Measurements from ENCODE around the gene GIGYF2. TPM values are rescaled to one million over a fixed set of nuclear protein-coding genes. Genes with fewer than 3 reads are reported as not detected.
"Not testable (repeated sequence)": the region's sequence is repeated elsewhere in the genome, so short reads cannot be mapped to it uniquely, and the experiment has no call there.

GIGYF2 gene
- total RNA-seq, 1 experiment from 2014 or later: 26.7 TPM

GRCh38 chr2:232898592-232899543 is 201.7 kb downstream of the GIGYF2 start:
- no peak for DNase-seq (ENCODE audit: low spot score)
- in situ Hi-C loops (cut with HindIII; ENCODE audit: low sequenced_read_pairs): no loop called here

DNA sequence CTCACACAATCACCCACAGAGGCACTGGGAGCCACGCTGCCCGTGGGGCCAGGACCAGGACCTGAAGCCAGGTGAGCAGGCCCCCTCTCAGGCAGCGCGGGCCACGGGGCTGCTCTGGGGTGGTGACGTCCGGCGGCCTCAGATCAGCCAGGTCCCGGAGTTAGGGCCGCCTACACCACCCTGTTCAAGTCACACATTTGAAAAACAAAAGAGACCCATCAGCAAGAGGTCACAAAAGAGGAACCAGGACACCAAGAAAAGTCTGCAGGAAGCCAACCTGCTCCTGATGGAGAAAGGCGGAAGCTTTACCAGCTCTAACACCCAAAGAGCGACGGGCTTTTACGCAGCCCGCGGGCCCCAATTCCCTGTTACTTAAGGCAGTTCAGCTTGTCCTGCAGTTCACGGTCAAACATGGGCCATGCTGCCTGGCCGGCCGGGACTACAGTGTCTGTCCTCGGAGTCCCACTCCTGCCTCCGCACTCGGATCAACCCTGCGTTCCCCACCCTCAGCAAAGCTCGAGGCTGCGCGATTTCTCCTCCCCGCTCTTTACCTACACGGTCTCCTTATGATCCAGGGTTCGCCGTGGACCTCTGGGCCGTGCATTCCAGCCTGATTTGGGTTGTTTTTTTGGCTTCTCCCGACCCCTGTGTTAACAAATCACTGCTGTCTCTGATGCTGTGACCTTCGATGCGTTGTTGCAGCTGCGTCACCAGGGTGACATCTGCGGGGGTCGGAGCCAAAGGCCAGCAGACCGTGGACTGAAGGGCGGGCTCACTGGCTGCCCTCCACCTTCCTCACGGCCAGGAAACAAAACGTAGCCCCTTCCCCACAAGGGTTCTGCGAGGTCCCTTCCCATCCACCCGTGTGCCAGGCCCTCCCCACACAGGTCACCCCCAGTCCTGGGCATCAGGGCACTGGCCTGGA is 203.9 kb downstream of the GIGYF2 start:
- no peak for DNase-seq (ENCODE audit: low spot score)
- in situ Hi-C loops (cut with HindIII; ENCODE audit: low sequenced_read_pairs): no loop called here

GRCh38 chr2:232901736-232902578 is 204.8 kb downstream of the GIGYF2 start:
- DNase-seq (ENCODE audit: low spot score): no peak
- in situ Hi-C loops (cut with HindIII; ENCODE audit: low sequenced_read_pairs): no loop called here

DNA sequence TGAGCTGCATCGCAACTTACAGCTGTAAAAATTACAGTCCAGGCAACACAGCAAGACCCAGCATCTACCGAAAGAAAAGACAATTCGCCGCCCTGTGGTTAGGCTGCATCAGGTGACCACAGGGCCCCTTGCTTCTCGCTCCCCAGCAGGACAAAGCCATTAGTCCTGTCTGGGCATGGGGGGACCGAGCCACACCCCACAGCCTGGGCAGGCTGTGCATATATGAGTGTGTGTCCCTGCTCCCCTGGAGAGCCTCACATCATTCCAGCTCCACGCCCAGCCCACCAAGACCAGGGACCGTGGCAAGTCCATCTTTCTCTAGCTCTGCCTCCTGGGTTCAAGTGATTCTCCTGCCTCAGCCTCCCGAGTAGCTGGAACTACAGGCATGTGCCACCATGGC is 206.9 kb downstream of the GIGYF2 start:
- in situ Hi-C loops (cut with HindIII; ENCODE audit: low sequenced_read_pairs): no loop called here

GRCh38 chr2:232906867-232907717 is 210.0 kb downstream of the GIGYF2 start:
- in situ Hi-C loops (cut with HindIII; ENCODE audit: low sequenced_read_pairs); DNase-seq (ENCODE audit: low spot score): not testable (repeated sequence)

More for the DNA sequence above, 206.9 kb downstream of the GIGYF2 start:
- DNase-seq (ENCODE audit: low spot score): no peak

GRCh38 chr2:232907718-232908085 is 210.6 kb downstream of the GIGYF2 start:
- in situ Hi-C loops (cut with HindIII; ENCODE audit: low sequenced_read_pairs); DNase-seq (ENCODE audit: low spot score): not testable (repeated sequence)

DNA sequence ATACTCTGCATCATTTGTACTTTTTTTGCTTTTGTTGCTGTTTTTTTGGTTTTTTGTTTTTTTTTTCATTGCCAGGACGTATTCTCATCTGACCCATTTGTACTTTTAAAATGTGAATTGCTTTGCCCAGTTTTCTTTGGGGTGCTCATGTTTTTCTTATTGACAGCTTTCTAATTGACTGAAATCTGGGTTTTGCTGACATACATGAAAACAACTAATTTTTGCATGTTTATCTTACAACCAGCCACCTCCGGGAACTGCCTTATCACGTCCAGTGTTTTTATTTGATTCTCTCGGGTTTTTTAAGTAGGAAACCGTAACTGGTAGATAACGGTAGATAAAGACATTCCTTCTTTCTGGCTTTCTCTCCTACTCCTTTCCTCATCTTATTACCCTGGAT is 211.6 kb downstream of the GIGYF2 start:
- no peak for DNase-seq (ENCODE audit: low spot score)
- in situ Hi-C loops (cut with HindIII; ENCODE audit: low sequenced_read_pairs): no loop called here

Other genes starting within 250 kb of the GIGYF2 start
- gene ALPI, start 241.2 kb upstream of the GIGYF2 start, total RNA-seq (2014; rRNA removed; shearing (Covaris generic)): not detected in 2 replicates
- gene ECEL1, start 209.5 kb upstream of the GIGYF2 start, total RNA-seq (2014; rRNA removed; shearing (Covaris generic)): 9.6 and 11.9 TPM in 2 replicates
- not detected in 2 replicates for gene PRSS56, start 176.9 kb upstream of the GIGYF2 start, total RNA-seq (2014; rRNA removed; shearing (Covaris generic))
- gene CHRND, start 171.2 kb upstream of the GIGYF2 start, total RNA-seq (2014; rRNA removed; shearing (Covaris generic)): not detected in 2 replicates
- not detected in 2 replicates for gene CHRNG, start 157.6 kb upstream of the GIGYF2 start, total RNA-seq (2014; rRNA removed; shearing (Covaris generic))
- 5.2 and 7.4 TPM in 2 replicates for gene TIGD1, start 146.8 kb upstream of the GIGYF2 start, total RNA-seq (2014; rRNA removed; shearing (Covaris generic))
- gene EIF4E2, start 146.6 kb upstream of the GIGYF2 start, total RNA-seq (2014; rRNA removed; shearing (Covaris generic)): 117 and 140 TPM in 2 replicates
- 2.4 and 4.2 TPM in 2 replicates for gene EFHD1, start 63.7 kb upstream of the GIGYF2 start, total RNA-seq (2014; rRNA removed; shearing (Covaris generic))
- not detected in 2 replicates for gene KCNJ13, start 79.2 kb downstream of the GIGYF2 start, total RNA-seq (2014; rRNA removed; shearing (Covaris generic))
- 0.03 TPM in 1 of 2 replicates, not detected in the other for gene SNORC, start 172.9 kb downstream of the GIGYF2 start, total RNA-seq (2014; rRNA removed; shearing (Covaris generic))